NB4 (cell line): Measurements from ENCODE around the gene SLC6A12.

Experiments used
- DNase-seq: peaks from one replicate; pipeline ENCODE4 v3.0.0; 2010; ENCODE audit warnings: low read depth
- H3K4me3 ChIP-seq: one replicate; pipeline ENCODE4 v1.5.1; 2011; ENCODE audit warnings: mild to moderate bottlenecking, low read depth, low read length, moderate library complexity
- MYC ChIP-seq: IDR thresholded peaks from 2 replicates; pipeline ENCODE4 v1.6.1; 2011; ENCODE audit warnings: low read depth, low read length
- POLR2A ChIP-seq: IDR thresholded peaks from 2 replicates; pipeline ENCODE4 v1.6.1; 2011; ENCODE audit warnings: mild to moderate bottlenecking; ENCODE audit not compliant: insufficient read length; ENCODE audit errors: extremely low read depth
- TF ChIP-seq, protein P1 (sequence below): IDR thresholded peaks from 2 replicates; pipeline ENCODE4 v1.6.1; 2011; ENCODE audit warnings: low read depth, low read length
- TF ChIP-seq, protein P2 (sequence below): IDR thresholded peaks from one replicate; pipeline ENCODE4 v1.5.1; 2012; ENCODE audit warnings: low read depth, low read length

SLC6A12 gene

DNA sequence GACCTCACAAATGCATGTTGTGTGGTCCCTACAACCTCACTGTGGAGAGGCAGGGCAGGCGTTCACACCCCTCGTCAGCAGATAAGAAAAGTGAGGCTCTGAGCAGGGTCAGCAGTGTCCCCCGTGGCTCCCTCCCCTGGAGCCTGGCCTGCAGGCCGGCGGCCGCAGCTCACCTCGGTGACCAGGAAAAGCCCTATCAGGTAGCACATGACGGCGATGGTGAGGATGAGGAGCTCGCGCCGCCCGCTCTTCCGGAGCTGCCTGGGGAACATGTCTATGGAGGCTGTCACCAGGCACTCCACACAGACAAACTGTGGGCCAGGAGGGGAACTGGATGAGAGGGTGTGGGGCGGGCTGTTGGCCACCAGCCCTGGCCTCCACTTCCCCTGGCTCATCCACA, 18.0 kb downstream of the SLC6A12 start:
- H3K4me3 ChIP-seq = no peak overlapping the region
- DNase-seq = no peak
- TF ChIP-seq POLR2A (no peak), MYC (no peak)
- TF ChIP-seq, protein P1, sequence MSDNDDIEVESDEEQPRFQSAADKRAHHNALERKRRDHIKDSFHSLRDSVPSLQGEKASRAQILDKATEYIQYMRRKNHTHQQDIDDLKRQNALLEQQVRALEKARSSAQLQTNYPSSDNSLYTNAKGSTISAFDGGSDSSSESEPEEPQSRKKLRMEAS = no peak
- TF ChIP-seq, protein P2, sequence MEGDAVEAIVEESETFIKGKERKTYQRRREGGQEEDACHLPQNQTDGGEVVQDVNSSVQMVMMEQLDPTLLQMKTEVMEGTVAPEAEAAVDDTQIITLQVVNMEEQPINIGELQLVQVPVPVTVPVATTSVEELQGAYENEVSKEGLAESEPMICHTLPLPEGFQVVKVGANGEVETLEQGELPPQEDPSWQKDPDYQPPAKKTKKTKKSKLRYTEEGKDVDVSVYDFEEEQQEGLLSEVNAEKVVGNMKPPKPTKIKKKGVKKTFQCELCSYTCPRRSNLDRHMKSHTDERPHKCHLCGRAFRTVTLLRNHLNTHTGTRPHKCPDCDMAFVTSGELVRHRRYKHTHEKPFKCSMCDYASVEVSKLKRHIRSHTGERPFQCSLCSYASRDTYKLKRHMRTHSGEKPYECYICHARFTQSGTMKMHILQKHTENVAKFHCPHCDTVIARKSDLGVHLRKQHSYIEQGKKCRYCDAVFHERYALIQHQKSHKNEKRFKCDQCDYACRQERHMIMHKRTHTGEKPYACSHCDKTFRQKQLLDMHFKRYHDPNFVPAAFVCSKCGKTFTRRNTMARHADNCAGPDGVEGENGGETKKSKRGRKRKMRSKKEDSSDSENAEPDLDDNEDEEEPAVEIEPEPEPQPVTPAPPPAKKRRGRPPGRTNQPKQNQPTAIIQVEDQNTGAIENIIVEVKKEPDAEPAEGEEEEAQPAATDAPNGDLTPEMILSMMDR = no peak

- DNase-seq = no peak
- no peak overlapping the region for H3K4me3 ChIP-seq
- no peak for TF ChIP-seq POLR2A
- no peak for TF ChIP-seq MYC
- TF ChIP-seq, protein P1 = no peak
- TF ChIP-seq, protein P2 = no peak
Observed at GRCh38 chr12:195156-195555, 18.8 kb downstream of the SLC6A12 start.

DNA sequence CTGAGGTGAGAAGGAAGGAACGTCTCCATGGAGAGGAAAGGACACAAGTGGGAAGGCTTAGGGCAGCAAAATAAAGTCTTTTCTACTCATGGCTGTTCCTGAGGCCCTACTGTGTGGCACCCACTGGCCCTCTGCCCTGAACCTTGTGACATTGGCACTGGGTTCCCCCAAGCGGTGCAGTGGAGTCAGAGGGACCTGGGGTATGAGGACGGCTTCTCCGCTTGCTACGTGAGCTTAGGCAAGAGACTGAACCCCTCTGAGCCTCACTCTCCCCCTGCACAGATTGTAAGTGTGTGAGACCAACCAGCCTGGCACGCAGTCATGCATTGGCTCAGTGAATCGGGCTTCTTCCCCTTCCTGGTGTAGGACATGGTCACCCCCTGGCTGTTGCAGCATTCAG, 19.7 kb downstream of the SLC6A12 start:
- TF ChIP-seq POLR2A = no peak
- TF ChIP-seq, protein P1 = no peak
- no peak for TF ChIP-seq MYC
- TF ChIP-seq, protein P2 = no peak
- no peak for DNase-seq
- no peak overlapping the region for H3K4me3 ChIP-seq

DNA sequence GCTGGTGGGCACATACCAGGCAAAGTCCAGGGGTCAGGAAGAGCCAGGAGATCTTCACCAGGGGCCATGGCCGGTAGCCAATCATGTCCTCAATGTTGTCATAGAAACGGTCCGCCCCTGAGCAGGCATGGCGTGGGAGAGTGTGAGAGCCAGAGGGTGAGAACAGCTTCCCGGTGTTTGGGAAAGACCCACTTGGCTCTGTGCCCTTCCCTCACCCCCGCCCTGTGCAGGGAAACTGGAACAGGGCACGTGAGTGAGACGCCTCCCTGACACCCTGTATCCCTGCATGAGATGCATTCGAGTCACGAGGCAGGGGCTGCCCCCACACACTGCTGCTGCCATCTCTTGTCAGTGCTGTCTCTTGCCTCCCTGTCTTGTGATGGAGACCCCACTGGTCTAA, 20.7 kb downstream of the SLC6A12 start:
- TF ChIP-seq, protein P1 = no peak
- TF ChIP-seq, protein P2 = no peak
- TF ChIP-seq POLR2A (no peak), MYC (no peak)
- no peak for DNase-seq
- no peak overlapping the region for H3K4me3 ChIP-seq

DNA sequence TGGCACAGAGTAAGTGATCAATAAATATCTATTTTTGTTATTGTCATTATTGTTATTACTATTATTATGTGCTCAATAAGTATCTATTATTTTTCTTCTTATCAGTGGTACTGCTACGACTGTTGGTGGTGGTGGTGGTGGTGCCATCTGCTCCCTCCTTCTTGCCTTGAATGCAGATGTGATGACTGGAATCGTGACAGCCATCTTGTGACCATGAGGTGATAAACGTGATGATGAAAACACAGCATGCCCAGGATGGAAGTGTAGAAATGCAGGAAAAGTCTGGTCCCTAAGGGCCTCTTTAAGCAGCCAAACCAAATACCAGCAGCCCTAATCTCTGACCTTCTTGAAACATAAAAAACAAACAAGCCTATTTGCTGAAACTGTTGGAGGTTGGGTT, 22.4 kb downstream of the SLC6A12 start:
- H3K4me3 ChIP-seq = no peak overlapping the region
- TF ChIP-seq, protein P2 = no peak
- TF ChIP-seq, protein P1 = no peak
- no peak for TF ChIP-seq MYC
- TF ChIP-seq POLR2A = no peak
- no peak for DNase-seq

- no peak for TF ChIP-seq POLR2A
- TF ChIP-seq, protein P2 = no peak
- TF ChIP-seq MYC = no peak
- TF ChIP-seq, protein P1 = no peak
- no peak overlapping the region for H3K4me3 ChIP-seq
- no peak for DNase-seq
Observed at GRCh38 chr12:190881-191280, 23.1 kb downstream of the SLC6A12 start.
